Measurements from ENCODE around the gene SPATA17. TPM values are rescaled to one million over a fixed set of nuclear protein-coding genes. Genes with fewer than 3 reads are reported as not detected.
"Not testable (repeated sequence)": the region's sequence is repeated elsewhere in the genome, so short reads cannot be mapped to it uniquely, and the experiment has no call there.

SPATA17 gene, protein sequence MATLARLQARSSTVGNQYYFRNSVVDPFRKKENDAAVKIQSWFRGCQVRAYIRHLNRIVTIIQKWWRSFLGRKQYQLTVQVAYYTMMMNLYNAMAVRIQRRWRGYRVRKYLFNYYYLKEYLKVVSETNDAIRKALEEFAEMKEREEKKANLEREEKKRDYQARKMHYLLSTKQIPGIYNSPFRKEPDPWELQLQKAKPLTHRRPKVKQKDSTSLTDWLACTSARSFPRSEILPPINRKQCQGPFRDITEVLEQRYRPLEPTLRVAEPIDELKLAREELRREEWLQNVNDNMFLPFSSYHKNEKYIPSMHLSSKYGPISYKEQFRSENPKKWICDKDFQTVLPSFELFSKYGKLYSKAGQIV
- polyA plus RNA-seq (ENCODE audit: insufficient read length in 3 of 3): 10 to 100 TPM; 14.5 to 15.8 (median 14.9) TPM

DNA sequence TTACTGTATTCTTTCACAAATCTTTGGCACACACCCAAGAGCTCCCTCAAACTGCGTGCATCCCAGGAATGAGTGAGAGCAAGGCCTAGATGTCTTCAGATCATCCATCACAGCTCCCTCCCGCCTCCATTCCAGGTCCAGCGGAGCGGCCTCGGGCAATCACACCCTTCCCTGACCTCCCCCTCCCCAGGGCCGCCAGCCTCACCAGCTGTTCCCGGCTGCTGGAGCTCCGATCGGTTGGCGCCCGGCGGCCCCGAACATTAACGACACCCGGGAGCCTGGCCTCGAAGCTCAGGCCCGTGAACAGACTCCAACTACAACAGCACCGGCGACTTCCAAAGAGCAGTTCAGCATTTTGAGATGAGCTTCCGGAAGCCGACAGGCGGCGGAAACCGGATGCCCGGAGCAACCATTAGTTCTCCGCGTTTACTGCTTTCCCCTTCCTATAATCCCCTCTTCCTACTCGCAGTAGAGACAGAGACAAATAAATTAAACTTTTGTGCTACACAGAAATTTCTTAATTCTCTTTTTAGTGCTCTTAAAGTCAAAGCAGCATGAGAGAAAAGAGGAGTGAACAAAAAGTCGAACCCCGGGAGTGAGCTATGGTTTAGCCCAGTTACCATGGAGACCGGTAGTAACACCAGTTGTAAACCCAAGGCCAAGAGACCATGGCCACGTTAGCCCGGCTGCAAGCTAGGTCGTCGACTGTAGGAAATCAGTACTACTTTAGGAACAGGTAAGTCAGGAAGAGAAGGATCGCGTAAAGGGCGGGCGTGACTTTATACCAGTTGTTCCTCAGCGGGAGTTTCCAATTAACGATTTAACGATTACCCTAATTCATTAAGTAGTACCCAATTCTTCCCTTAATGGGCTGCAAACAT lies at the start of gene SPATA17, which contains the start of gene GPATCH2:
TSS of gene SPATA17 (plus strand) at position 634 of the 881 bp plus-strand sequence. CDS start at position 669, 35 bp downstream.
TSS of gene GPATCH2 (minus strand) at position 380 of the 881 bp plus-strand sequence. CDS start at position 261, 119 bp downstream.
- peak; percentile 87 to 97 (median 91) for DNase-seq (ENCODE audit: low read depth in 3 of 3, low spot score in 2 of 3)

DNA sequence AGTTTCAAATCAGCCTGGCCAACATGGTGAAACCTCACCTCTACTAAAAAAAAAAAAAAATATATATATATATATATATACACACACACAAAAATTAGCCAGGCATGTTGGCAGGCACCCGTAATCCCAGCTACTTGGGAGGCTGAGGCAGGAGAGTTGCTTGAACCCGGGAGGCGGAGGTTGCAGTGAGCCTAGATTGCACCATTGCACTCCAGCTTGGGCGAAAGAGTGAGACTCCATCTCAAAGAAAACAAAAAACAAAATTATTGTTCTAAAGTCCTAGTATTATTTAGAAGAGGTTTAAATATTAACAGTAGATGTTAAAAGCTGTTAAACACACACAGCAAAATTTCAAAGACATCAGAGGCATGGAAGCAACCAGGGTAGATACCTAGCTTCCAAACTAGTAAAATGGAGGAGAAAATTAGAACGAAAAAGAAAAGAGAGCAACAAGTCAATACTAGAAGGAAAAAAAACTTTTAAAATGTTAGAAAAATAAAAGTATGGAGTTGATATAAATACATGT lies 46.8 kb upstream of the SPATA17 start:
- not testable (repeated sequence) for DNase-seq (ENCODE audit: low read depth in 3 of 3, low spot score in 2 of 3)

DNA sequence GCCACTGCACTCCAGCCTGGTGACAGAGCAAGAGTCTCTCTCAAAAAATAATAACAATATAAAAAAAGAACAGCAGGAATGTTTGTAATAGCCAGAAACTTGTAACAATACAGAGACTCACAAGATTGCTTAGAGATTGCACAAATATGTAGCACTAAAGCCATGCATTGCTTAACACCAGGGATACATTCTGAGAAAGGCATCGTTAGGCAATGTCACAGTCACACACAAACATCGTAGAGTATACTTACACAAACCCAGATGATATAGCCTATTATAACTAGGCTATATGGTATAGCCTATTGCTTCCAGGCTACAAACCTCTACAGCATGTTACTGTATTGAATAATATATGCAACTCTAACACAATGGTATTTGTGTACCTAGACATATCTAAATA lies 45.6 kb upstream of the SPATA17 start:
- no peak for DNase-seq (ENCODE audit: low read depth in 3 of 3, low spot score in 2 of 3)

DNA sequence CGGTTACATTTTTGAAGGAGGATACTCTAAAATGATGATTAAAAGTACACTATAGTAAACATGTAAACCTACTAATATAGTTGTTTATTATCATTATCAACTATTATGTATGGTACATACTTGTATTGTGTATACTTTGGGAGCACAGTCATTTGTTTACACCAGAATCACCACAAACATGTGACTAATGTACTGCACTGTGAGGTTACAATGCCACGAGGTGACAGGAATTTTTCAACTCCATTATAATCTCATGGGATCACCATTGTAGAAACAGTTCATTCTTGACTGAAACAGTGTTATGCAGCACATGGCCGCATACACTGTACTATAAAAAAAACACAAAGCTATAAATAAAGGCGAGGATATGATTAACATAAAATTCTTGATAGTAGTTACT lies 44.6 kb upstream of the SPATA17 start:
- no peak for DNase-seq (ENCODE audit: low read depth in 3 of 3, low spot score in 2 of 3)

DNA sequence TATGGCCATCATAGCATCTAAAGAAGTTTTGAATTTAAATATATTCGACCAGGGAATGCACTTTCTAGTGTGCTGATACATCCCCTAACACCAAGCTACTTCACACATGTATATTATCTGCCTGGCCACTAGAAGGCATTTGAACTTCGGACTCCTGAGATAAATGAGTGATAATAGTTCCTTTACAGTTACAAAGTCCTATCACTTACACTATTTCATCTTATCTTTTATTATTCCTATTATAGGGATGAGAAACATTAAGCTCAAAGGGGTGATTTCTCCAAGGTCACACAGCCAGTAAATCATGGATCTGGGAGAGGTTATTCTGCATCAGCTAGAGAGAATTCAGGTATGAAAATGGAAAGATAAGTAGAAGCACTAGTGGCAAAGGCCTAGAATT lies 40.5 kb upstream of the SPATA17 start:
- no peak for DNase-seq (ENCODE audit: low read depth in 3 of 3, low spot score in 2 of 3)

DNA sequence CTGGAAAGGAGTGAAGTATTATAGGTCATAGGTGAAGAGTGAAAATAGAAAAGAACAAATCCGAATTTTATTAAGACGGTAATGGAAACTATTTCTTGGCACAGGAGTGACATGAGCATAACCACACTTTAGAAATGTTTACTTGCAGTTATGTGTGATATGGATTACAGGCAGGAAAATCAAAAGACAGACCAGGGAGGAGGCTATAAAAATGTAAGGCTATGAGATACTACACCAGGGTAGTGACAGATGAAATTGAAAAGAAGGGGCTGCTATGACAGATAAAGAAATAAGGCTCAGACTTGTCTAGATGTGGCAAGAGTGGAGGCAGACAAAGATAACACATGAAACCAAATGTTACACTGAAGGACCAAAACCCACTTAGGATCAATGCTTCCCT lies 32.0 kb upstream of the SPATA17 start:
- DNase-seq (ENCODE audit: low read depth in 3 of 3, low spot score in 2 of 3): no peak

DNA sequence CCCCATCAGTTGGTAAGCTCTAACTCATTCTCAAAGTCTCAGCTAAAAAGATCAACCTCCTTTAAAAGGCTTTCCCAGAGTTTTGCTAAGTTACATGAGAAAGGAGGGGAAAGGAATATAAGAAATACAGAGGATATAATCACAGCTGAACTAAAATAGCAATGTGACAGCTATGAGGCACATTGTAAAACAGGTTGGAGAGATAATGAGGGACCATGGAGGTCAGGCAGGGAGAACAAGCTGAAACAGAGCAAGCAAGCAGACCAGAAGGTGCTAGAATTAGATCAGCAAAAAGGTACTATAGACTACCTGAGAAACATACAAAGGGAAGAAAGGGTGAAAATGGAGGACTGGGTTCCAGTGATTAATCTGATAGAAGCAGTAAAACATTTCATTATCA lies 28.8 kb upstream of the SPATA17 start:
- no peak for DNase-seq (ENCODE audit: low read depth in 3 of 3, low spot score in 2 of 3)

DNA sequence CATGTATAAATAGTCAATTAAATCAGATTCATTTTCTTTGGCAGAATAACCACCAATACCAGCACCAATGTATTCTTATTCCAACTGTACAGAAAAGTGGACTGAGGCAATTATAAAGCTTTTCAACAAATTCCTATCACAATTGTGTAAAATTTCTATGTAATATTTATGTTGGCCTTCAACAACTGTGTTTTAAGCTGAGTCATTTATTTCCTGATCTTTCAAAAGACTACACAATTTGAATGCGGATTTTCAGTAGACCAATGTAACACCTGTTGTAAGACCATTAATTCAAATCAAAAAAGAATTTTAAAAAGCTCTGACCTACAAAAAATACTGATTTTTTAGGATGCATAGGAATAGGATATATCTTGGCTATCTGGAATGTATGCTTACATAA lies 25.8 kb upstream of the SPATA17 start:
- DNase-seq (ENCODE audit: low read depth in 3 of 3, low spot score in 2 of 3): no peak

DNA sequence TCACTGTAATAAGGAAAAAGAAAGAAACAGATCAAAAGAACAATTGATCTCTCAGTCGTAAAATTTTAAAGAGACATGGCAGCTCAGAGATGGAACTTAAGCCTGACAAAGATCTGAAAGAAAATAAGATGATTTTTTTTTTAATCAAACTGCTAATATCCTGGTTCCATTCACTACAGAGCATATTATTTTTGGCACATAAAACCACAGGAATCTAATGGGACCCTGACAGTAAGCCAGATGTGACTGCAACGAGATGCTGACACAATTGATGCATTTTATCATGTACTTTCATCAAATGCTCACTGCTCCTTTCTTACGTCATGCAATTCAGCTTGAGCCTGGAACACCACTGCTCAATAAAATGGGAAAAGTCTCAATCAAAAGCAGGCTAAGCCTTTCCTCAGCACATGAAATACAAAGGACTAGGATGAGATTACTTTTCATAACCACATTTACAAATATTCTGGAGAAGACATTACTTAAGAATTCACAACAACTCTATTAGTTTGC lies 16.9 kb upstream of the SPATA17 start:
- DNase-seq (ENCODE audit: low read depth in 3 of 3, low spot score in 2 of 3): no peak

DNA sequence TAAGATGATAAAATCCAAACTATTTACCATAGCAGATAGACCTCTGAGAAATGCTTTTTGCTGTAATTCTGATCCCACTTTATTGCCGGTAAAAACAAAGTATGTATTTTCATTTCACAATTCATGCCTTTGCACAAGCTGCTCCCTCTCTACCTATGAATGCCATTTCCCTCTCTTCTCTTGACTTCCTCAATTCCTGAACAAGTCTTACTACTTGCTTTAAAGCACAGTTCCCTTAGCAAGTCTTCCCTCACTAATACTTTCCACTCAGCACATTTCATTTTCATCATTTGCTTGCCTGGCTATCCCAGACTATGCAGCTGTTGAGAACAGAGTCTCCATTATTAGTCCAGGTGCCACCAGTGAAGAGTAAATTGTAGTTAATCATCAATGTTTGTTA lies 14.0 kb upstream of the SPATA17 start:
- DNase-seq (ENCODE audit: low read depth in 3 of 3, low spot score in 2 of 3): no peak

DNA sequence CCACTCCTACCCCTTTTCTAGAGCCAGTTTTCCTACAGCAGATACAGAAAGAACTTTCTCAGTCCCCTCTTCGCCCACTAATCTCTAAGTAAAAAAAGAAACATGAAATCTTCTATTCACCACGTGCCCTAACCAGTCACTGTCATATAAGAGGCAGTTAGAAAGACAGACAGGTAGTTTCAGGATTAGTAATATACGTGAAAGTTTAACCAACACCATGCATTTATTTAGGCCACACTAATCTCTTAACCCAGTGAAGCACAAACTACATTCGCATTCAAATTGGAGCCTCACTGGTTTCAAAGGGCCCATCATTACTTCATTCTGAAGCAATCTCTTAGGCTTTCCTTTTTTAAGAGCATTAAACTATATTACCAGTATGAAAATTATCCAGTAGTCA lies 10.3 kb upstream of the SPATA17 start:
- no peak for DNase-seq (ENCODE audit: low read depth in 3 of 3, low spot score in 2 of 3)

DNA sequence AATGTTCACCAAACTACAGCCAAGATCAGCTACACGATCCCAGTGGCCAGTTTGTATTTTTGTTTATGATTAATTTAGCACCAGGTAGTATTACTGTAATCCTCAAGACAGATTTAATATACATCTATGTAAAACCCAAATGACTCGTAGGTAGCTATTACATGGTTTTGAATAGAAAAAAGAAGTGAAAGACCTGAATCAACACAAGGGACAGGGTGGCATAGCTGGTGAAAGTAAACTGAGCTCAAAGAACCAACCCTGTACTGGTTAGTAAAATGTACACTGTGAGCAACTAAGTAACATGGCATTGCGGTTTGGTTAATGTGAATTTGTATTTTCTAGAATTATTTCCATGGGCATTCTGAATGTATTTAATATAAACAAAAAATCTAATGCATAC lies 9.1 kb upstream of the SPATA17 start:
- DNase-seq (ENCODE audit: low read depth in 3 of 3, low spot score in 2 of 3): no peak

DNA sequence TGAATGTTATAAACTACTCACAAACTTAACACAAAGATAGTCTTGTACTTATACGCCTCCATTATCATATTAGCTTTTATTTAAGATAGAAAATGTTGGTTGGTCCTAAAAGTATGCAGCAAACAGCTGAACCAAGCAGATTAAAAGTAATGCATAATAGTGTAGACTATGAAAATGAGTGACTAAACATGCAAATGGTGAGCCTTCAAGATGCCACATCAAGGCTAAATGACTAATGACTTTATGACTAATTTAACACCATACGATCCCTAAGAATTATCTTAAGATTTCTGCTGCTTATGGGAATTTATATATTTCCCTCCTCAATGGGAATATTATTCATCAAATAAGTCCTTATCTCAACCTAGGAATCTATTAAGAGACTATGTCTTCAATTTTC lies 4.8 kb upstream of the SPATA17 start:
- no peak for DNase-seq (ENCODE audit: low read depth in 3 of 3, low spot score in 2 of 3)

DNA sequence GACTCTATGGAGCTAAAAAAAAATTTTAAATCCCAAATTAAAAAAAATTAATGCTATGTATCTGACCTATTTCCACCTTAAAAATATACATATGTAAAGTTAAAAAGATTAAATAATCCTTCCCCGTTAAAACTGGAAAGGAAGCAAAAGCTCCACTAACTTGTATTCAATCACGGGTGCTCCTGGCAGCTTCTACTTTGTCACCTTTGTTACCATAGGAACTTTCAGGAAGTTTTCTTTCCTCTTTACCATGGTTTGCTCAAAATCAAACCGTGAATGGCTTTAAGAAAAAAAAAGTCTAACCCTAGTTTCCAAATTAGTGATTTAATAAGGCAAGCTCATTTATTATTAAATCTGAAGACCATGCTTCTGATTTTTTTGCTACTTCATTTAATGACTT lies 3.7 kb upstream of the SPATA17 start:
- DNase-seq (ENCODE audit: low read depth in 3 of 3, low spot score in 2 of 3): no peak

DNA sequence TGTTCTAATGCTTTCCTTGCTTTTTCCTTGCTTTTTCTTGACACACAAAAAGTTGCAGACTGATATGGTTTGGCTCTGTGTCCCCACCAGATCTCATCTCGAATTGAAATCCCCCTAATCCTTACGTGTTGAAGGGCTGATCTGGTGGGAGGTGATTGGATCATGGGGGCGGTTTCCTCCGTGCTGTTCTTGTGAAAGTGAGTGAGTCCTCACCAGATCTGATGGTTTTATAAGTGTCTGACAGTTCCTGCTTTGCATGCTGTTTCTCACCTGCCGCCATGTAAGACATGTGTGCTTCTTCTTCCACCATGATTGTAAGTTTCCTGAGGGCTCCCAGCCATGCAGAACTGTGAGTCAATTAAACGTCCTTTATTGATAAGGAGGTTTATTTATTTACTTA lies 11.3 kb downstream of the SPATA17 start:
- DNase-seq (ENCODE audit: low read depth in 3 of 3, low spot score in 2 of 3): no peak

DNA sequence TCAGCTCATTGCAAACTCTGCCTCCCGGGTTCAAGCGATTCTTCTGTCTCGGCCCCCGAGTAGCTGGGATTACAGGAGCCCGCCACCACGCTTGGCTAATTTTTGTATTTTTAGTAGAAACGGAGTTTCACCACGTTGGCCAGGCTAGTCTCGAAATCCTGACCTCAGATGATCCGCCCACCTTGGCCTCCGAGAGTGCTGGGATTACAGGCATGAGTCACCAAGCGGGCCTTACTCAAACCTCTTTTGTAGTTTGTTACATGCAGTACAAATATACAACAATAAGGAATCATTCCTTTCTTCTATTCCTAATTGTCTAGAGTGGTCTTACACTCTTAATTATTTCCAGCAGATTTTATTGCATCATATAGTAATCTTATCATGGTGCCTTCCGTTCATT lies 16.6 kb downstream of the SPATA17 start:
- no peak for DNase-seq (ENCODE audit: low read depth in 3 of 3, low spot score in 2 of 3)

DNA sequence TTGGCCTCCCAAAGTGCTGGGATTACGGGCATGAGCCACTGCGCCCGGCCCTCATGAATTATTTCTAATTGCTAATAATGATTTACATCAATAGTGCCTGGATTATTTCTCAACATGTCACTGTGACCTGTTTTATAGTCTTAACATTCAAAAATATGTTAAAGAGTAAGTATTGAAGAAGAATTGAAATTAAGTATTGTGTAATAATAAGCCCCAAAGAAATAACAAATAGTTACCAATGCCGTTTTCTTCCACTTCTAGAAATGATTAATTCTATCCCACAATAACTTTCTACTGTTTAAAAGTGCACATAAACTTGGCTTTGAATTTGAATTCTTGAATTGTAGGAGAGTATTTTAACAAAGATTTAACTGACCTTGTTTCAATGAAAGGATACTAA lies 19.5 kb downstream of the SPATA17 start:
- DNase-seq (ENCODE audit: low read depth in 3 of 3, low spot score in 2 of 3): no peak

DNA sequence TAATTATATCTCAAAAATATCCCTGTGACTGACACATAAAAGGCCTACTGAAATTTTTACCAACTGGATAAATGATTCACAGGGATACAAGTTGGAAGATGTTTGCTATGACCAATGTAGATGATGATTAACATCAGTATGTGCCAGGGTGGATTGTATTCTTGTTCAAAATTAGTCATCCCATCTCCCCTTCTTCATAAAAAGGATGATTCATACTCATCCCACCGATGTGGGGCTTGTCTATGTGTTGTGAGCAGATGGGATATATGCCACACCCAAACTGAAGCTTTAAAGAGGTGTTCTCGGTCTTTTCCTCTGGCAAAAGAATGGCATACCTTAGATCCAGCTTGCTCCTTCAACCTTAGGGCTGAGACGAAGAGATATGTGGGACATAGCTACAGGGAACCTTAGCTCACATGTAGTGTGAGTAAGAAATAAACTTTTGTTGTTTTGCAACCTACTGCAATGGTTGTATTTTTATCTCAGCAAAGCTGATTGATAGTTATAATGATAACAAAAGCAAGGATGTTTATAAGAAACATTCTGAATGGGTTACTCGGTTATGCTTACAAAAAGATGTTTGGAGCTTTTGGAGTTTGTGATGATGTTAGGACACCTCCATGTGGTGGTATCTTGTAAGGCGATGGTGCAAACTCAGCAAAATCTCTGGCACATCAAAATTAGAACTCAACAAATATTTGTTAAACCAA lies 29.4 kb downstream of the SPATA17 start:
- DNase-seq (ENCODE audit: low read depth in 3 of 3, low spot score in 2 of 3): no peak

DNA sequence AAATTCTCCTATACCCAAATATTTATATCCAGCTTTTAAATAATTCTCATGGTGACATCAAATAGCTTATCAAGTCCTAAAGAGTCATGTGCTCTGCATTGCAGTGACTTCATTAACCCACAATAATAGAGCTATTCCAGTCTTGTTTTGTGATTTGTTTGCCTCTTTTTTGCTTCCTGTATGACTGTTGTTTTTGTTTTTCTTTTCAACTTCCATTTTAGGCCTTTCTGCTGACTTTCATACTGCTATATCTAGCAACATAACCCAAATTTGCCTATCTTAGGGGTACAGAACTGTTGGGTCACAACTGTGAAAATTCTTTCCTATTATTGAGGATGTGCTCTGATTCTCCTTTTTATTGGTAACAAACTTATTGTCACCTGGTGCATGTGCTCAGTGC lies 30.3 kb downstream of the SPATA17 start:
- no peak for DNase-seq (ENCODE audit: low read depth in 3 of 3, low spot score in 2 of 3)

DNA sequence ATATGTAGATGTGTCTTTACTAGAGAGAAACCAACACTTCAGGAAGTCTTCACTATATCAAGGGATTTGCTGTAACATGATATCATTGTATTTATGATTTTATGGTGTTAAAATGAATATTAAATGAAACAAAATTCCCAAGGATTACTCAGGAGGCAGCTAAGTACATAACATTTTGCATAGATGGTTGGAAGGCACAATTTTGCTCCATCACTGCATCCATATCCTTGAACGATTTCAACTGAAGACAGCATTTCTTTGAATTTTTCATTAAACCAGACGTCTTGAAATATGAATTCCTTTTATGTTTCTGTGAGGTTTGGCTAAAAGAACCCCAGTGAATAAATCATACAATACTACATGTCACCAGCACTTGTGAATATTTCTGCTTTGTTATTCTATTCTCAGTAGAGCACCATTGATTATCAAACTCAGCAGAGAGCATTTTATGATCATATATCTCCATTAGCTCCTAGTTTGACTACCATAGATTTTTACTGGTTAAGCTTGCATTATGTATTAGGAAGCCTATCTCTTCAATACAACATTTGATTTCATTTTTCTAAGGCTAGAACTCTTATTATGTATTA lies 37.3 kb downstream of the SPATA17 start:
- no peak for DNase-seq (ENCODE audit: low read depth in 3 of 3, low spot score in 2 of 3)
